Memory B cell (primary cell): ENCODE measurements around the gene CACNA2D2.
A peak's percentile ranks its signal among the peaks of the same experiment; 100 is the strongest.

Source experiments
- ATAC-seq: fragments of 150-1000 bp; cut with Tn5 transposase; 2 replicates; pipeline ENCODE4 v1.10.0; 2021; ENCODE audit warnings: low read depth, mild to moderate bottlenecking, moderate library complexity
- DNase-seq, 2 donors: peaks; one replicate each; pipeline ENCODE4 v3.0.0; 2022; ENCODE audit warnings: low spot score in 2 of 2
- H3K27ac Mint-ChIP-seq: one replicate; pipeline ENCODE4 v1.8.0; 2022; ENCODE audit warnings: mild to moderate bottlenecking, moderate library complexity, mixed read lengths
- H3K27me3 Mint-ChIP-seq: one replicate; pipeline ENCODE4 v1.8.0; 2022; ENCODE audit warnings: mixed read lengths
- H3K36me3 Mint-ChIP-seq: one replicate; pipeline ENCODE4 v1.8.0; 2022; ENCODE audit warnings: mild to moderate bottlenecking, mixed read lengths
- H3K4me1 Mint-ChIP-seq: one replicate; pipeline ENCODE4 v1.8.0; 2022; ENCODE audit warnings: mixed read lengths
- H3K4me3 Mint-ChIP-seq: one replicate; pipeline ENCODE4 v1.8.0; 2022; ENCODE audit warnings: mild to moderate bottlenecking, moderate library complexity, mixed read lengths
- H3K9me3 Mint-ChIP-seq: one replicate; pipeline ENCODE4 v1.8.0; 2022; ENCODE audit warnings: mixed read lengths

CACNA2D2 gene

DNA sequence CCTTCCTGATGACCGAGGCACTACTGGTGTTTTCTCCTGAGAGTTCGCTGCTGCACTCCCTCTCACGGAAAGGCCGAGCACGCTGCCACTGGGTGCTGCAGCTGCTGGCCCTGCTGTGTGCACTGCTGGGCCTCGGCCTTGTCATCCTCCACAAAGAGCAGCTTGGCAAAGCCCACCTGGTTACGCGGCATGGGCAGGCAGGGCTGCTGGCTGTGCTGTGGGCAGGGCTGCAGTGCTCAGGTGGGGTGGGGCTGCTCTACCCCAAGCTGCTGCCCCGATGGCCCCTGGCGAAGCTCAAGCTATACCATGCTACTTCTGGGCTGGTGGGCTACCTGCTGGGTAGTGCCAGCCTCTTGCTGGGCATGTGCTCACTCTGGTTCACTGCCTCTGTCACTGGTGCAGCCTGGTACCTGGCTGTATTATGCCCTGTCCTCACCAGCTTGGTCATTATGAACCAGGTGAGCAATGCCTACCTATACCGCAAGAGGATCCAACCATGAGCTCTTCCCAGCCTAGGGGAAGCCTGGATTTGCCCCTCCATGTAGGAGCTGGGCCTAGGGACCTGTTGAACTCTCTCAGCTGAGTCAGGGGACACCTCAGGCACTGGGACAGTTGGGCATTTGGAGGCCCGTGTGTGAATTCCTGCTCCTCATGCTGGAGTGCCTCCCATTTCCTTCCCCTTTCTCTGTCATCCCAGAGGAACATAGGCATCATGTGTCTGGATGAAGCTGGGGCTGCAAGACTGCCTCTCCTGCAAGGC lies 150.0 kb downstream of the CACNA2D2 start:
- peaks cover 40% of the 10 kb centered on the region for H3K4me1 Mint-ChIP-seq
- ATAC-seq: no peak
- H3K27me3 Mint-ChIP-seq: no peaks in the 10 kb centered on the region
- no peak for DNase-seq
- no peaks in the 10 kb centered on the region for H3K9me3 Mint-ChIP-seq
- no peak overlapping the region for H3K4me3 Mint-ChIP-seq
- H3K27ac Mint-ChIP-seq: no peak overlapping the region
- H3K36me3 Mint-ChIP-seq: peaks cover 7% of the 10 kb centered on the region

GRCh38 chr3:50352781-50353180 lies 150.7 kb downstream of the CACNA2D2 start:
- no peak overlapping the region for H3K4me3 Mint-ChIP-seq
- H3K27ac Mint-ChIP-seq: no peak overlapping the region
- peaks cover 37% of the 10 kb centered on the region for H3K4me1 Mint-ChIP-seq
- H3K27me3 Mint-ChIP-seq: no peaks in the 10 kb centered on the region
- DNase-seq (no peak), ATAC-seq (no peak)
- no peaks in the 10 kb centered on the region for H3K9me3 Mint-ChIP-seq
- H3K36me3 Mint-ChIP-seq: peaks cover 7% of the 10 kb centered on the region

DNA sequence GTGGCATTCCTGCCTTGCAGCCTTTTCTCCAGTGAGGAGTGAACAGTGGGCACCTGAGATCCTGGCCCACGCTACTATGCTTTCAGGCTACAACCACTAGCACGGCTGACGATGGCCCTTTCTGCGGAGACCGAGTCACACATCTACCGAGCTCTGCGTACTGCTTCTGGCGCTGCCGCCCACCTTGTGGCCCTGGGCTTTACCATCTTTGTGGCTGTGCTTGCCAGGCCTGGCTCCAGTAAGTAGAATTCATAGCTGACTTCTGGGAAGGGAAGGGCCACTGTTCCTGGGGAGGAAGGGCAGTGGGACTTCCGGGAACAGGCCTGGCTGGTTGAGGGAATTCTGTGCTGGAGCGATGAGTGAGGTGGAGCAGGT lies 152.1 kb downstream of the CACNA2D2 start:
- DNase-seq: no peak
- ATAC-seq: no peak
- Mint-ChIP-seq H3K36me3 (peaks cover 7% of the 10 kb centered on the region), H3K27ac (no peak overlapping the region), H3K27me3 (no peaks in the 10 kb centered on the region), H3K4me1 (peaks cover 26% of the 10 kb centered on the region), H3K4me3 (peak overlapping the region; percentile 99), H3K9me3 (no peaks in the 10 kb centered on the region)

GRCh38 chr3:50350527-50351322 lies 152.7 kb downstream of the CACNA2D2 start, which contains the start of the genes CYB561D2 and NPRL2:
TSS of gene CYB561D2 (plus strand) at chr3:50350862. CDS start at chr3:50351434, 572 bp downstream.
TSS of gene NPRL2 (minus strand) at chr3:50350775. CDS start at chr3:50350652, 123 bp downstream.
- Mint-ChIP-seq H3K4me3 (peak within 1 kb of the TSS; percentile 99), H3K27me3 (no peaks in the 10 kb centered on the region), H3K9me3 (no peaks in the 10 kb centered on the region), H3K27ac (peak within 1 kb of the TSS; percentile 94), H3K4me1 (peaks cover 29% of the 10 kb centered on the region), H3K36me3 (peaks cover 7% of the 10 kb centered on the region)
- peak; percentile 97 to 98 for DNase-seq
- peak; percentile 88 for ATAC-seq

- H3K36me3 Mint-ChIP-seq: peaks cover 3% of the 10 kb centered on the region
- H3K4me1 Mint-ChIP-seq: peaks cover 29% of the 10 kb centered on the region
- DNase-seq (no peak), ATAC-seq (no peak)
- no peaks in the 10 kb centered on the region for H3K9me3 Mint-ChIP-seq
- H3K27ac Mint-ChIP-seq: peak overlapping the region; percentile 94
- no peaks in the 10 kb centered on the region for H3K27me3 Mint-ChIP-seq
- H3K4me3 Mint-ChIP-seq: peak overlapping the region; percentile 99
These were observed 153.3 kb downstream of the CACNA2D2 start for GRCh38 chr3:50350213-50350526.

DNA sequence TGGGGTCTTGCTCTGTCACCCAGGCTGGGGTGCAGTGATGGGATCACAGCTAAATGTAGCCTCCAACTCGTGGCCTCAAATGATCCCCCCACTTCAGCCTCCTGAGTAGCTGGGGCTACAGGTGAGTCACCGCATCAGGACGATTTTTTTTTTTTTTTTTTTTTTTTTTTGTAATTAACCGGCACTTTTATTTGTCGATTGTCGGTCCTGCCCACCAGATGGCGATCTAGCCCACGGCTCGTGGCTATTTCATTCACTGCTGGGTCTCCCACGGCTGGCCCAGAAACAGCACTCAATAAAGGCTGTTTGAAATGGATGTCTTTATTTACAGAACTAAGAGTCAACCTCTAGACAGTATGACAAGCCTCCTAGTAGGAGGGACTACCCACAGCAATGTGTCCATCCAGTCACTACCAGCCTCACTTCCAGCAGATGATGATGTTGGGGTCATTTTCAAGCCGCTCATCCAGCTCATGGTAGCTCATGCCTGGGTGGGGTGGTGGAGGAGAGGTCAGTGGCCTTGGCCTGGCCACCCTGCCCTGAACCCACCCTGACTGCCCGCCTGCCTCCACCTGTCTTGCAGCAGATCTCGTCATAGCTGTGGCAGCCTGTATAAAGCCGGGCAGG lies 156.1 kb downstream of the CACNA2D2 start:
- no peaks in the 10 kb centered on the region for H3K27me3 Mint-ChIP-seq
- H3K4me1 Mint-ChIP-seq: peaks cover 37% of the 10 kb centered on the region
- H3K9me3 Mint-ChIP-seq: no peaks in the 10 kb centered on the region
- H3K4me3 Mint-ChIP-seq: no peak overlapping the region
- H3K27ac Mint-ChIP-seq: no peak overlapping the region
- no peaks in the 10 kb centered on the region for H3K36me3 Mint-ChIP-seq
- peak; percentile 60 to 70 for DNase-seq
- ATAC-seq: peak; percentile 14

- no peaks in the 10 kb centered on the region for H3K9me3 Mint-ChIP-seq
- ATAC-seq: peak; percentile 50
- no peaks in the 10 kb centered on the region for H3K36me3 Mint-ChIP-seq
- DNase-seq: peak; percentile 74 to 76
- H3K27me3 Mint-ChIP-seq: no peaks in the 10 kb centered on the region
- H3K4me1 Mint-ChIP-seq: peaks cover 36% of the 10 kb centered on the region
- H3K4me3 Mint-ChIP-seq: peak within 1 kb of the TSS; percentile 50
- no peak within 1 kb of the TSS for H3K27ac Mint-ChIP-seq
These were observed 157.7 kb downstream of the CACNA2D2 start, which contains the start of gene ZMYND10 for GRCh38 chr3:50345586-50346234. TSS of gene ZMYND10 (minus strand) at chr3:50345732. CDS start at chr3:50345579, 153 bp downstream.

DNA sequence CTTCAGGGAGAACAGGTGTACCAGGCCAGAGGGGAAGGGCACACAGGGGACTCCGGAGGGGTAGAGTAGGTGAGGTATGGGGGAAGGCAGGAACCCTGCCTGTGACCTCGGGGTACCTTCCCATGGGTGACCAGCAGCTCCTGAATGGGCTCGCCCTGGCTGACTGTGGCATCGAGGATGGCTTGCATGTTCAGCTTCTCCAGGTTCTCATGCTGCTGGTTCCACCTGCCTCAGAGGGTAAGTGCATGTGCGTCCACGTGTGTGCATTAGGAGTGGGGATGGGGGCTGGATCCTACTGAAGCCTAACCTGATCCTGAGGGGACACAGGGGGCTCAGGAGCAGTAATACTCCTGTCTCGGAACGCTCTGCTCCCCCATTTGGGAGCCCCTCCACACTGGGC lies 158.4 kb downstream of the CACNA2D2 start:
- peak overlapping the region; percentile 15 for H3K4me3 Mint-ChIP-seq
- ATAC-seq (no peak), DNase-seq (no peak)
- no peaks in the 10 kb centered on the region for H3K9me3 Mint-ChIP-seq
- no peak overlapping the region for H3K27ac Mint-ChIP-seq
- no peaks in the 10 kb centered on the region for H3K27me3 Mint-ChIP-seq
- peaks cover 31% of the 10 kb centered on the region for H3K4me1 Mint-ChIP-seq
- no peaks in the 10 kb centered on the region for H3K36me3 Mint-ChIP-seq

DNA sequence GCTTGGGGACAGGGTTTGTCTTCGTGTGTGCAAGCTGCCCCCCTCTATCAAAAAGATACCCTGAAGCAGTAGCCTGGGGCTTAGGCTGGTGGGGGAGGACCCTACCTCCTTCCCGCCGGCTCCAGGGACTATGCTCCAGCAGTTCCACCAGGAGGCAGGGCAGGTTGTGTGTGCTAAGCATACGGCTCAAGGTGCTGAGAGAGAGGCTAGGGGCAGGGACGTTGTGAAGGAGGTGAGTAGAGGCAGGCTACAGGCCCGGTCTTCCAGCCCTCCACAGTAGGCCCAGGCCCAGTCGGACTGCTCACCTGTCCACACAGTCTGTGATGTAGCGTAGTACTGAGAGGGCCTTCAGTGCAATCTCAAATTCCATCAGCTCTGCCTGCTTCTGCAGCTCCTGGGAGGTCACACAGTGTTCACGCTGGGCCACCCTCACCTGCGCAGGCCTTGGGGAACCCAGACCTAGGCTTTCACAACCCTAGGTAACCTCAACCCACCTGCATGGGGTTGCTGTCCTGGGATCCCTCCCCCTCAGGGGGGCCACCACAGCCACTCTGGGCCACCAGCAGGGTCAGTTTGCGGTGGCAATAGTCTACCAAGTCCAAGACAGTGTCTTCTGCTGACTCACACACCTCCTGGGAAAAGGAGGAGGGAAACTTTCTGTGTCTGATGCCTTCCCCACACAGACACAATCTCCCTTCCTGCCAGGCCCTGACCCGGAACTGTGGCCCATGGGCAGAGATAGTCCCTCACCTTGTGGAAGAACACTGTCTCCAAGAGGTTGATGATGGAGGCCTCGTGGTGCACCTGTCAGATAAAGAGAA lies 160.4 kb downstream of the CACNA2D2 start:
- H3K9me3 Mint-ChIP-seq: no peaks in the 10 kb centered on the region
- peaks cover 31% of the 10 kb centered on the region for H3K4me1 Mint-ChIP-seq
- peaks cover 3% of the 10 kb centered on the region for H3K36me3 Mint-ChIP-seq
- DNase-seq (no peak), ATAC-seq (no peak)
- H3K27ac Mint-ChIP-seq: peak overlapping the region; percentile 53
- H3K4me3 Mint-ChIP-seq: no peak overlapping the region
- H3K27me3 Mint-ChIP-seq: no peaks in the 10 kb centered on the region

DNA sequence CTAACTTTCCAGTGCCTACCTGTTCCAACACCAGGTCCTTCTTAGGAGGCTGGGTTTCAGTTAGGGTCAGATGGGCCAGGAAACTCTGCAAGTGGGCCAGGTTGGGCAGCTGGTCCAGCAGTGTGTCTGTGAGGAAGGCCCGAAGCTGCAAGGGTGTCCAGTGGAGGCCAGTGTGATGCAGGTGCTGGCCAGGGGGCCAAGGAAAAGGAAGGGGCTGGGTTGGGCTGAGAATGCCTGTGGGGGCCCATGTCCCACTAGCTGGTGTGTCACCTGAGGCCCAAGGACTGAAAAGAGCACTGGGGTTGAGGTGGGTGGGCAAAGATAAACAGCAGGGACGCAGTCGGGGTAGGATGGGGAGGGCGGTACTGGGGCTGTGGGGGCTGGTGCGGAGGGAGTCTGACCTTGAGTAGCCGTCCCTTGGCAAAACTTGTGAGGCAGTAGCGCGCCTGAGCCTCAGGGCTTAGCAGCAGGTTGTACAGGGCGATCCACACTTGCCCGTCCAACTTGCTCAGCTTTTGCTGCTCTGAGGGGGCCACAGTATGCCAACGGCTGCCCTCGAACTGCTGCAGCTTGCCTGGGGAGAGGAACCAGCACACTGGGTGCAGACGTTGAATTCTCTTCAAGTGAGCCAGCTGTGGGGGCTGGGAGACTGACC lies 161.3 kb downstream of the CACNA2D2 start:
- peaks cover 3% of the 10 kb centered on the region for H3K36me3 Mint-ChIP-seq
- H3K27ac Mint-ChIP-seq: no peak overlapping the region
- H3K4me1 Mint-ChIP-seq: peaks cover 33% of the 10 kb centered on the region
- no peaks in the 10 kb centered on the region for H3K27me3 Mint-ChIP-seq
- DNase-seq (no peak), ATAC-seq (no peak)
- no peaks in the 10 kb centered on the region for H3K9me3 Mint-ChIP-seq
- no peak overlapping the region for H3K4me3 Mint-ChIP-seq

DNA sequence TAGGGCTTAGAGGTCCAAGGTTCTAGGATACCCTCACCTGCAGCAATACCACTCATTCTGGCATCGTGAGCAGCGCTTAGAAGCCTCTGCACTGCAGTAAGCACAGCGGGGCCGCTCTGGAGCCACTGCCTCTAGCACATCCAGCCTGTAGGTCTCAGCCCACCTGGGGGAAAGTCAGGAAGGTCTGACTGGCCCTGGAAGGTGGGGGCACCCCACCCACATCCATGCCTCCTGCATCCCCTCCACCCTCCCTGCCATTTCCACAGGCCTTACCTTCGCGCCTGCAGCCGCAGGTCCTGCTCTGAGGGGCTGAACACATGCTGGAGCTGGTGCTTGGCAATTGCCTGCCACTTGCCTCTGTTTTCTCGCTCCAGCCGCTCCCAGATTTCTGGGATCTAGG lies 161.9 kb downstream of the CACNA2D2 start:
- peak overlapping the region; percentile 97 for H3K4me3 Mint-ChIP-seq
- no peaks in the 10 kb centered on the region for H3K27me3 Mint-ChIP-seq

DNA sequence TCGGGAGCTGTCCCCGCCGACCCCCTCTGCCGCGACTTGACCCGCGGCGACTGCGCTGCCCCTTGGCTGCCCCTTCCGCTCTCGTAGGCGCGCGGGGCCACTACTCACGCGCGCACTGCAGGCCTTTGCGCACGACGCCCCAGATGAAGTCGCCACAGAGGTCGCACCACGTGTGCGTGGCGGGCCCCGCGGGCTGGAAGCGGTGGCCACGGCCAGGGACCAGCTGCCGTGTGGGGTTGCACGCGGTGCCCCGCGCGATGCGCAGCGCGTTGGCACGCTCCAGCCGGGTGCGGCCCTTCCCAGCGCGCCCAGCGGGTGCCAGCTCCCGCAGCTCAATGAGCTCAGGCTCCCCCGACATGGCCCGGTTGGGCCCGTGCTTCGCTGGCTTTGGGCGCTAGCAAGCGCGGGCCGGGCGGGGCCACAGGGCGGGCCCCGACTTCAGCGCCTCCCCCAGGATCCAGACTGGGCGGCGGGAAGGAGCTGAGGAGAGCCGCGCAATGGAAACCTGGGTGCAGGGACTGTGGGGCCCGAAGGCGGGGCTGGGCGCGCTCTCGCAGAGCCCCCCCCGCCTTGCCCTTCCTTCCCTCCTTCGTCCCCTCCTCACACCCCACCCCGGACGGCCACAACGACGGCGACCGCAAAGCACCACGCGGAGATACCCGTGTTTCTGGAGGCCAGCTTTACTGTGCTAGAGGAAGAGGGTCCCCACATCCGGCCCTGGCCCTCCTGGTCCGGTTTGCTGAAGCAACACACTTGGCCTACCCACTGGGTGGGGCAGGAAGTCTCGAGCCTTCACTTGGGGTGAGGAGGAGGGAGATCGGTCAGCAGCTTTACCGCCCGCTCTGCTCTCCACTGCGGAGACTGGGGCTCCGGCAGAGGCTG lies 162.7 kb downstream of the CACNA2D2 start, which contains the start of gene RASSF1:
Gene RASSF1, minus strand, starts transcription at position 389 of the 882 bp plus-strand sequence. Its CDS starts 31 bp downstream, at position 358.
- peak within 1 kb of the TSS; percentile 99 for H3K27ac Mint-ChIP-seq
- peaks cover 34% of the 10 kb centered on the region for H3K4me1 Mint-ChIP-seq
- no peaks in the 10 kb centered on the region for H3K27me3 Mint-ChIP-seq
- H3K4me3 Mint-ChIP-seq: peak within 1 kb of the TSS; percentile 97
- ATAC-seq: peak; percentile 6
- no peaks in the 10 kb centered on the region for H3K9me3 Mint-ChIP-seq
- peak; percentile 29 to 53 for DNase-seq
- peaks cover 6% of the 10 kb centered on the region for H3K36me3 Mint-ChIP-seq

More for the DNA sequence above, 161.9 kb downstream of the CACNA2D2 start:
- Mint-ChIP-seq H3K27ac (no peak overlapping the region), H3K4me1 (peaks cover 35% of the 10 kb centered on the region), H3K36me3 (peaks cover 5% of the 10 kb centered on the region), H3K9me3 (no peaks in the 10 kb centered on the region)
- ATAC-seq: no peak
- no peak for DNase-seq
